Ramos (cell line): Measurements from ENCODE around the gene RPL7L1.
"Not testable (repeated sequence)": the region's sequence is repeated elsewhere in the genome, so short reads cannot be mapped to it uniquely, and the experiment has no call there.

Experiments used
- in situ Hi-C: fragments of 300-500 bp; cut with MboI; formaldehyde crosslinking; loops from one replicate; pipeline ENCODE4 v1.14.3; 2022; ENCODE audit warnings: low sequenced_read_pairs; ENCODE audit not compliant: unreplicated experiment

The RPL7L1 gene

DNA sequence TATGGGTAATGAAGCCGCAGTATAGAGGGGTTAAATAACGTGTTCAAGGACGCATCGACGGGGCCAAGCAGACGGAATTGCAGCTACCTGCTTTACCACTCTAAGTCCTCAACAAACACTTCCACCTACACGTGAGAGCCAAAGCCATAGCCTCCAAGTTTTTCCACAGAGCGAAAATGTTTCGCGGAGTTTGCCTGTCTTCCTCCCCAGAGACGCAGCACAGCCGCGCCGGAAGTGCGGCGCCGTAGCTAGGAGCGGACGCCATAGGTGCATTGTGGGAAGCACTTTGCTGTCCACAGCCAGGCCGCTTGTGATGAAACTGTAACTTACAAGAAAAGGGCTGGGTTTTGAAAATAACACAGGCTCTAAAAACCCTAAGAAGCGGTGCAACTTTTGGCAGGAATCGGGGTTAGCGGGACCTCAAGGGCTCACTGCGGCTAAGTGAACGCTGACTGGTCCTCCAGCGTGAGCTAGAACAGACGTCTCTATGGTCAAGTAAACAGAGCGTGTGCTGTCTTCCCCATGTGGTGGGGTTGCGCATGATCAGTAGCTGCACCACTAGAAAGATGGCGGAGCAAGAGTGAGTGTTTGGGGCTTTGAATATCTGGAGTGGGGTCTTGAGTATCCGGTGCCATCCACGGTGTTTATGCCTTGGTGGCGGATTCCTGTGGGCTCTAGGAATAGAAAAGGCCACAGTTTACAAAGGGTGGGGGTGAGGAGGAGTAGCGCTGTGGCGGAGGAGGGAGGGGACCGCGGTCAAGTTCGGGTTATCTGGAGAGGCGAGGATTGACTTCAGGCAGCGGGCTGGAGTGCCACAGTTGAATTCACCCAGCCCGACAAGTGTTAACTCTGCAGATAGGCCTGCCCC lies at the start of gene RPL7L1:
Gene RPL7L1 (plus strand): TSS at position 245 of the 868 bp plus-strand sequence. CDS start 295 bp downstream, at position 540.
- in situ Hi-C loops = loop anchor here (5.0 to 10.0 kb wide), 2 partner anchors 217 to 325 kb away; no protein-coding TSS in a partner anchor

DNA sequence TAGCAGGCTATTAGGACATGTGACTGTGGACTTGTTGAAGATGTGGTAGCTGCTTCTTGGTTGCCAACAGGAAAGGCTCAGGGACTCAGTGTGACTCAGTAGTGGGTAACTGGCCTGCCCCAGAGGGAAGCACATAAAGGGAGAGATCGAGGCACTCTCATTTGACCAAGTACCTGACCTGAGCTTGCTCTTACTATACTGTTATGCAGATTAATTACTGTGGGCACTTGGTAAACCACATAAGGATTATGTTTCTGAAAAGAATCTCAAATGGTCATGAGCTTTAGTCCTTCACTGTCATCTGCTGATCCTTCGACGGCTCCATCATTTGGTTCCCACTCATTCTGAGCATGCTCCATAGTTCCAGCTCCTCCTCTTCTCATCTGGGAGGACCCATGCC lies 48.2 kb upstream of the RPL7L1 start:
- in situ Hi-C loops = no loop called here

DNA sequence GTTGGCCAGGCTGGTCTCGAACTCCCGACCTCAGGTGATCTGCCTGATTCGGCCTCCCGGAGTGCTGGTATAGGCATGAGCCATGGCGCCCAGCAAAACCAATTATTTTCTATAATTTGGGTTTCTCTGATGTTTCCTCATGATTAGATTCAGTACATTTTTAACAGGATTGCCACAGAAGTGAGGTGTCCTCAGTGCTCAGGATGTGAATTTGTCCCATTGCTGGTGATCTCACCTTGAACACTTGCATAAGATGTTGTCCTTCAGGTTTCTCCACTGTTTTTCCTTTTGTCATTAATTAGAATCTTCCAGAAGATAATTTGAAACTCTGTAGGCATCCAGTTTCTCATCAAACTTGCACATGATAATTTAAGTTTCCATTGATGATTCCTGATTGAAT lies 45.4 kb upstream of the RPL7L1 start:
- in situ Hi-C loops = no loop called here

DNA sequence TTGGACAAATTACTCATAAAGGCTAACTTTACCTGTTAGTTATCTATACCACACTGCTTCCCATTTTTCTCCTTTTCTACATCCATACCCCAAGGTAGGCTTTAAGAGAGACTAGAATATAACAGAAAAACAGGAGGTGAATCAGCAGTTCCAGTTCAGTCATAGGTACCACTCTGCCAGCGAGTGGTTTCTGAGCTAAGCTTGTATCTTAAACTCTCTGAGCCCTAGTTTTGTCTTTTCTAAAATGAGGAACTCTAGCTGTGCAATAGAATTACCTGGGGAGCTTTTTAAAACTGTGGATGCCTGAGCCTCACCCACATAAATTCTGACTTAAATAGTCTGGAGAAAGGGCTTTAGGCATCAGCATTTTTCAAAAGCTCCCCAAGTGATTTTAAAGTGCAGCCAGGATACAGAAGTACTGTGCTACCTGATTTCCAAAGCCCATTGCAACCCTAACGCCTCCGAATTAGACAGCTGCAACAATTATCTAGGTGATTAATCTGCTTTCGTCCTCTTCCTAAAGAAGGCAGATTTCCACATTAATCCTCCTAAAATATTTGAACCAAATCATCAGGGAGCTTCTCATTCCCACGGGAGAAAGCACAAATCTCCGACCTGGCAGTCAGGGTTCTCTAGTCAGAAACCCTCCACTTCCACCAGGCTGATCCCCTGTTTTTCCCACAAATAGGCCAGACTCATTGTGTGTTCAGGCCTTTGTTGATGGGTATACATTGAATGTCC lies 37.4 kb upstream of the RPL7L1 start:
- in situ Hi-C loops = no loop called here

DNA sequence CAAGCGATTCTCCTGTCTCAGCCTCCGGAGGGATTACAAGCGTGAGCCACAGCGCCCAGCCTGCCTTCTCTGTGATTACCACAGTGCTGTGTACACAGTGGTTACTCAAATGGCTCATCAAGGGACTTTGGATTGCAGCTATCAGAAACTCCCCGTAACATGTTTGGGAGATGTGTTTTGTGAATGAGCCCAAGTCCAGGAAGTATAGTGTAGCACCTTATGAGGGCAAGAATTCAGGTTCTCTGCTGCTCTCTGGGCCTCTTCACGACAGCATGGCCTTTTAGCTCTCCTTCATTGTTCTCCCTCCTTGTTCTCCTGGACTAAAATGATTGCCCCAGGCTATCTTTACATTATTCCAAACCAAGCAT lies 34.1 kb upstream of the RPL7L1 start:
- in situ Hi-C loops = no loop called here

DNA sequence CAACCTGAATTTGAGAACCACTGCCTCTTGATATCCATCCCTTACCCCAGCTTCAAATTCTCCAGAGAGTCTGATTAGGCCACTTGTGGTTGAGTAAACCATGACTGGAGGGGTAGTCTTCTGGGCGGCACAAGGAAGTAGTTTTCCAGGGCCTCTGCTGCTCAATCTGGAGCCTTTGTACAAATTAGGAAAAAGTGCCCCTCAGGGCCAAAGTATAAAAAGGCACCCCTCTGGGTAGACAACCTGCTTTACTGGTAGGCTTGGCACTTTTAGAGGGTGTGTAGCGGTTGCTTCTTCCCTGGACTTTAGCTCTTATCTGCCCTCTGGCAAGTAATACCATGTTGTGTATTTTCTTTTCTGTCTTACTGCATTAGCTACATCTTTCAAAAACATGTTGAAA lies 32.9 kb upstream of the RPL7L1 start:
- in situ Hi-C loops = no loop called here

DNA sequence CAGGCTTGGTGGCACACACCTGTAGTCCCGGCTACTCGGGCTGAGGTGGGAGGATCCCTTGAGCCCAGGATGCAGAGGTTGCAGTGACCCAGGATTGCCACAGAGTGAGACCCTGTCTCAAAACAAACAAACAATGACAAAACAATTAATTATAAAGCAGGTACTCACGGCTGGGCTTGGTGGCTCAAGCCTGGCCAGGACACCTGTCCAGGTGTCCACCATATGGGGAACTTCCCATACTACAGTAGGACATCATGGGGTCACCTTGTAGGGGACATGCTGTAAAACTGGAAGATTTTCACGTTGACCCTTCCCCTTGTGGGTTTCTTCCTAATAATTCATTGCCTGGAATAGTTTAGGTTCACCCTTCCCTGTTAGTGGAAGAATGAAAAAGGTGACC lies 30.7 kb upstream of the RPL7L1 start:
- in situ Hi-C loops = no loop called here

DNA sequence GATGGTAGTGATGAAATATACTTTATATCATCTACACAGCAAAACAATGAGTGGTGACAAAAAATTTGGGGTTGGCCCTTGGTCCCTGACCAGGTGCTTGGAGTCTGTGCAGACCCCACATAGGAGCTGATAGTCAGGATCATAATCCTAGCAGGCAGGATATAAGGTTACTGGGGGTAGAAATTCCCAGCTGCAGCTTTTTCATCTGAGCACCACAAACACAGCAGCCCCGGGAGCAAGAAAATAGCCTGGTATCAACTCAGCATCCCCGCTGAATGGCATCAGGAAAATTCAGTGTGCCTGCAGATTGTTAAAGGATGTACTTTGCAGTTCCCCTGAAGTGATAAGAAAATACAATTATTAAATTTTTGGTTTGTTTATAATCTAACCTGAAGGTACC lies 27.8 kb upstream of the RPL7L1 start:
- in situ Hi-C loops = no loop called here

DNA sequence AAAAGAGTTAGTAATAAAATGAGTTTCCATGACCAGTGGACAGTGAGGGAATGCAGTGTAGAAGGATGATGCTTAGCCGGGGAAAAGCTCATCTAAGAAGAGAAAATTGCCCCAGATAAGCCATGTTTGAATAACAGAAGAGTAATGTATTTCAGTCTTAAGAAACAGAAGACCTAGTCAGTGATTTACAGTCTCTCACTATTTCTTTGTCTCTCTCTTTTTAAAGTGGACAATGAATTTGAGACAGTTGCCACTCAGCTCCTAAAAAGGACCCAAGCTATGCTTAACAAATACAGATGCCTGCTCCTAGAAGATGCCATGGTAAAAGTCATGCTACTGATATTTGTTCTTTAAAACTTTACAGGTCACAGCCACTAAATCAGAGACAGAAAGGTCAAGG lies 19.4 kb upstream of the RPL7L1 start:
- in situ Hi-C loops = no loop called here

DNA sequence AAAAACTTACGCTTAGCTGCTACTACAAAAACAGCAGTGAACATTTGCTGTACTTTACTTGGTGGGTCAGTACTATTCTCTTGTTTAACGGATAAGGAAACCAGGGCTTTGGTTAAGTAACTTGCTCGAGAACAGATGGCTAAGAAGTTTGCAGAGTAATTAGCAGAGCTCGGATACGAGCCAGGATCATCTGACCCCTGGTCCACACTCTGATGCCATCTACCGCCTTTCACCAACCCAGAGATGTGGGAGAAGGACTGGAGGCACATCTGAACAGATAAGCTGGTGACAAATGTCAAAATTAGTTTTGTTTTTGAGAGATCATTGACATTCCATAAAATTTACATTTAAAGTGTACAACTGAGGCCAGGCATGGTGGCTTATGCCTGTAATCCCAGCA lies 18.9 kb upstream of the RPL7L1 start:
- in situ Hi-C loops = no loop called here

DNA sequence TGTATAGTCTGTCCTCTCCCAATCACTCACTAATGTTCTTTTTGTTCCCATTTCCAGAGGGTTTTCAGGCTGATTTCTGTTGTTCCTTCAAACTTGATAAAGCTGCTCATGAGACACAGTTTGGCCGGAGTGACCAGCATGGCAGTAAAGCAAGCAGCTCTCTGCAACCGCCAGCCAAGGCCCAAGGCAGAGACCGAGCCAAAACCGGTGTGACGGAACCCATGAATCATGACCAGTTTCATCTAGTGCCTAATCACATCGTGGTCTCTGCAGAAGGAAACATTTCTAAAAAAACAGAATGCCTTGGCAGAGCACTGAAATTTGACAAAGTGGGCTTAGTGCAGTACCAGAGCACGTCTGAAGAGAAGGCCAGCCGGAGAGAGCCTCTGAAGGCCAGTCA lies 14.8 kb upstream of the RPL7L1 start:
- in situ Hi-C loops = no loop called here

DNA sequence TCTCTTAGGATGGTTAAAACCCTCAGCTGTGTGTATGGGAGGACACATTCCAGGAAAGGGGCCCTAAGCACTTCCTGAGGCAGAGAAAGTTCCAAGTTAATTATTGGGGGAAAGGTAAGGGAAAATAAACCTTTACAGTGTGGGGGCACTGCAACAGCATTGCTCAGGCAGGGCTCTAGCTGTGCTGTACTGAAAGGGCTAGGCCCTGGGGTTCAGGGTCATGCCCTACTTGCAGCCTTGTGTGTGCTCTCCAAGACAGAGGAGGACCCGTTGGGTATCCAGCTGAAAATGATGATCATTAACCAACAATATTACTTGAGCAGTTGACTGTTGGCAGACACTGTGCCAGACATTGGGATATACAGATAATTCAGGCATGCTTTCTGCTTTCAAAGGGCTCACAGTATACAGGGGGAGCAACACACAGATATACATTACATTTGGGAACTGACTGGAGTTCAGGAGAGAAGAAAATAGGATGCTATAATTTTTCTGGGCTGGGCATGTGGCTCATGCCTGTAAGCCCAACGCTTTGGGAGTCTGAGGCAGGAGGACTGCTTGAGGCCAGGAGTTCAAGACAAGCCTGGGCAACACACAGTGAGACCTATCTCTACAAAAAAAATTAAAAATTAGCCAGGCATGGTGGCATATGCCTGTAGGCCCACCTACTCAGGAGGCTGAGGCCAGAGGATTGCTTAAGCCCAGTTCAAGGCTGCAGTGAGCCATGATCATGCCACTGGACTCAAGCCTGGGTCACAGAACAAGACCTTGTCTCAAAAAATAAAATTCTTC lies 9.1 kb upstream of the RPL7L1 start:
- in situ Hi-C loops = loop anchor here (10.0 kb wide), 1 partner anchor 316 kb away; no protein-coding TSS in a partner anchor

DNA sequence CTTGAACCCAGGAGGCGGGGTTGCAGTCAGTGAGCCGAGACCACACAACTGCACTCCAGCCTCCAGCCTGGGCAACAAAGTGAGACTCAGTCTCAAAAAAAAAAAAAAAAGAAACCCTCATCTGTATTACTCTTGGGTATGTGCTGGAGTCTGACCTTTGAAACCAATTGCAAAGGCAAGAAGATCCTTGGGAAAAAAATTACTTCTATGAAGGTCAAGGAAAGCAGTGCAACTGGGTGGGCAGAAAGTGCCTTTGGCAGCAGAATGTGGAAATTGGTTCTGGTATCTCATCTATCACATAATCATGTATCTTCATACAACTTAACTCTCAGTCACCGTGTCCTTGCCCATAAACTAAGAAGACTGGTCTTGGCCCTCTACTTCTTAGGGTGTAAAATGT lies 7.7 kb upstream of the RPL7L1 start:
- in situ Hi-C loops = loop anchor here (10.0 kb wide), 1 partner anchor 317 kb away; no protein-coding TSS in a partner anchor

DNA sequence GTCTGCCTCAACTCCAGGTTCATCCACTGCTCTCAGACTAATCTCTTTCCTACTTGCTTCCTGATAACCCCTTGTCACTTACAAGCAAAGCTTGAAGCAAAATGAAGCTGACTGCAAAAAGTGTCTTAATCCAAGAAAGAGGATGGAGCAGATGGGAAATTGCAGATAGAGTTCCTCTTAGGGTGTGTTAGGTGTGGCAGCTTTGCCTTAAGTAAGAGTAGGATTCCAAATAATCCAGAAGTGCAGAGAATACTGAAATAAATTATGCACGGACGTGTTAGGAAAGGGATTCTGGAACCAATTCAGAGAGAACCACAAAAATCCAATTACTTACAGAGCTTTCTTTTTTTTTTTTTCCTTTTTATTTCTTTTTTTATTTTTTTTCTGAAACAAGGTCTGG lies 6.1 kb upstream of the RPL7L1 start:
- in situ Hi-C loops = loop anchor here (10.0 kb wide), 1 partner anchor 319 kb away; no protein-coding TSS in a partner anchor

DNA sequence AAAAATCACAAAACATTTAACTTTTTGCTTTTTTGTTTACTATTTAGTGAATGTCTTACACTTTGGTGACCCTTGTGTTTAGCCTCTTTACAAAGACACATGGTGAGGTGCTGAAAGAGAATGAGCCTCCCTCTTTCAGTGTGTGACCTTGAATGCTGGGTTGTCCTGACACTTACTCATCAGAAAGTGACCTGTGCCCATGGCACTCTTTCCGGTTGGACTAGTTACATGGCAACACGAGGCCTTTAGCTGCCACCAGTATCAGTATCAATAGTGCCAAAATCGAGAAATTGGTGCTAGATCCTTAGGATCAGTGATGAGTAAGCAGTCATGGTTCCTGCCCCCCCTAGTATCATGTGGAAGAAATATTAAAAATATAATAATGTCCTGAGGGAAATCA lies 1.7 kb upstream of the RPL7L1 start:
- in situ Hi-C loops = loop anchor here (5.0 to 10.0 kb wide), 2 partner anchors 215 to 323 kb away; no protein-coding TSS in a partner anchor

DNA sequence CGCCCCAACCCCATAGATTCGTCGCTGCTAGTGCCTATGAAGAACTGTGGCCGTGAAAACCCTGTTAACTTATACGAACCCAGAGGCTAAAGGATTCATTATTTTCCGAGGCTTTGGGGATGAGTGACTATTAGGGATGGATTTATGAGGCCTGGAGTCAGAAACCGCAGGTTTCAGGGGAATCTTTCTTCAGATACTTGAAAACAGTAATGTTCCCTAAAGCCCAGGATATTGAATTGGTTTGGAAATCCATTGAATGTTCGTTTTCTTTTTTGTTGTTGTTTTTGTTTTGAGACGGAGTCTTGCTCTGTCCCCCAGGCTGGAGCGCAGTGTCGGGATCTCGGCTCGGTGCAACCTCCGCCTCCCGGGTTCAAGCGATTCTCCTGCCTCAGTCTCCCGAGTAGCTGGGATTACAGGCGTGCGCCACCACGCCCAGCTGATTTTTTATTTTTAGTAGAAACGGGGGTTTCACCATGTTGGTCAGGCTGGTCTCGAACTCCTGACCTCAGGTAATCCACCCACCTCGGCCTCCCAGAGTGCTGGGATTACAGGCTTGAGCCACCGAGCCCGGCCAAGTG lies 913 bp downstream of the RPL7L1 start:
- in situ Hi-C loops = not testable (repeated sequence)

DNA sequence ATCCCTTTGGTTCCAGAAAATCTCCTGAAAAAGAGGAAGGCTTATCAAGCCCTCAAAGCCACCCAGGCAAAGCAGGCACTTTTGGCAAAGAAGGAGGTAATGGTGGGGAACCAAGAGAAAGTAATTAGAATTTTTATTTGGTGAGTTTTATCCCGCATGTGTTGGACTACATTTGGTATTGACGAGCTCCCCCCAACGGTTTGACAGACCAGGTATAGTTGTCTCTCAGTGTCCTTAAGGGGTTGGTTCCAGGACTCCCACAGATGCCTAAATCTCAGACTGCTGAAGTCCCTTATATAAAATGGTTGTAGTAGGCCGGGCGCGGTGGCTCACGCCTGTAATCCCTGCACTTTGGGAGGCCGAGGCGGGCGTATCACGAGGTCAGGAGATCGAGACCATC lies 1.5 kb downstream of the RPL7L1 start:
- in situ Hi-C loops = not testable (repeated sequence)

DNA sequence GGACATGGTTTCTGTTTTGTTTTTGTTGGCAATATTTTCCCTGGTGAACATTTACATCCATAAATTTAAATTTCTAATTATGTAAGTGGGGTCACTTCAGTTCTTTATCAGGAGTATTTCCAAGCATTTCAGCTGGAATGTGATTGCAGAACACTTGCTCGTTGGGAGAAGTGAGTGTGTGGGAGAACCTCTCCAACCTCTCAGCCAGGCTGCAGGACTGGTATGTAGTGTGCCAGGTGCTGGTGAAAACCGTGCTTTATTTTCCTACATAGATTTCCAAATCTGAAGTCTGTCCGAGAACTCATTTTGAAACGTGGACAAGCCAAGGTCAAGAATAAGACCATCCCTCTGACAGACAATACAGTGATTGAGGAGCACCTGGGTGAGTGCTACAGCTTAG lies 6.3 kb downstream of the RPL7L1 start:
- in situ Hi-C loops = no loop called here

DNA sequence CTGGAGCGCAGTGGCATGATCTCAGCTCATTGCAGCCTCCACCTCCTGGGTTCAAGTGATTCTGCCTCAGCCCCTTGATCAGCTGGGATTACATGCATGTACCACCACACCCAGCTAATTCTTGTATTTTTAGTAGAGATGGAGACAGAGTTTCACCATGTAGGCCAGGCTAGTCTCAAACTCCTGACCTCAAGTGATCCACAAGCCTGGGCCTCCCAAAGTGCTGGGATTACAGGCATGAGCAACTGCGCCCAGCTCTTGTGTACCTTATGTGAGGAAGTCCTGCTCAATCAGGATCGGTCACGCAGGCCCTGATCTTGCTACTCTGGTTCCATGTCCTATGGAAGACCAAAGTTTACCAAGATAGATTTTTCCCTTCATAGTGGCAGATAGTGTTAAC lies 8.8 kb downstream of the RPL7L1 start:
- in situ Hi-C loops = not testable (repeated sequence)

DNA sequence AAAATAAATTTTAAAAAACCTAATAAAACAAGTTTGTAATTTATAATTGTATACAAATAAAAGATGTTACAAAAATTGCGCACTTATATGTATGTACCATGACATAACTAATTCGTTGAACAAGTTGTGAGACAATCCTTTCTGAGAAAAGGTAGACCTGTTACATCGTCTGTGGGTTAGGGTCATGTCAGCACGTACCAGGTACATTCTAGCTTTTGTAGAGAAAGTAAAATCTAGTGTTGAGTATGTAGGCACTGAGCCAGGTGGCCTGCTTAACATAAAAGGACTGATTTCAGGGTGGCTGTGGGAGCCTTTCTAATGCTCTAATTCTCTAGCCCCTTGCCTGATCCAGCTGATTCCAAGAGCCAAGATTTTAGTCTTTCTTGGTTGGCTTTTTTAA lies 10.4 kb downstream of the RPL7L1 start:
- in situ Hi-C loops = no loop called here
